ENCODE results near the gene PITPNC1.

The PITPNC1 gene

GRCh38 chr17:67520252-67520906 is 143.3 kb downstream of the PITPNC1 start:
- DNase-seq, result no peak

DNA sequence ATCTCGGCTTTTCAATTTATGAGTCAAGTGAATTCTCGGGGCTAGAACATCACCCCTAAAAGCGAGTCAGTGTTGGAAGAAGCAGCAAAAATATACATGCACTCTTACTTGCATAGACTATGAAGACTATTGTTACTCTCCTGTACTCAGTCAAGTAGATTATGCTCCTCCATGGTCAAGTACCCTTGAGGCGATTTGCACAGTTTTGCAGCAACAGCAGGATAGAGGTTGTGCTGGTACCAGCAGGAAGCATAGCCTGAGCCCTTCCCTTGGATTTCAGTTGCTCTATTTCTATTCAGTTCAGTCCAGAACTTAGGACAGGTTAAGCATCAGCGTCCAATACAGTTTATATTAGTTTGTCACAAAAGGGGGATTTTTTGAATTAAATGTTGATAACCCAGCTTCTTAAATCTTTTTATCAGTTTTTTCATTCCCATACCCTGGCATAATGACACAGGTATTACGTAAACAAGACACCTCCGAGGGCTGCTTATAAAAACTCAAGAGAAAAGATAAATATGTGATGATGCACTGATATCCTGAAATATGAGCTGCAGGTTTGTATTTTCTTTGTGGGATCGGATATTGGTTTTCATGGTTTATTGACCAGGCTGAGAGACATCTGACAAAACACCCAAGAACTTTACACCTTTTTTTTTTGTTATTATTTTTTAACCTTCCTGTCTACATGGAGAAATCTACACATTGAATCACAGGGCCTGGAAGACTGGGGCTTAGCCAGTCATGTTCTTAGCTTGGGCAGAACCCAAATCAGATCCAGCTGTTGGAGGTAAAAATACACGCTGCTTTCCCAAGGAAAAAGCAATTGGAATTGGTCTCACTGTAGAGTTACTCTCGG is 144.1 kb downstream of the PITPNC1 start:
- no peak for DNase-seq

GRCh38 chr17:67521775-67522069 is 144.6 kb downstream of the PITPNC1 start:
- no peak for DNase-seq

DNA sequence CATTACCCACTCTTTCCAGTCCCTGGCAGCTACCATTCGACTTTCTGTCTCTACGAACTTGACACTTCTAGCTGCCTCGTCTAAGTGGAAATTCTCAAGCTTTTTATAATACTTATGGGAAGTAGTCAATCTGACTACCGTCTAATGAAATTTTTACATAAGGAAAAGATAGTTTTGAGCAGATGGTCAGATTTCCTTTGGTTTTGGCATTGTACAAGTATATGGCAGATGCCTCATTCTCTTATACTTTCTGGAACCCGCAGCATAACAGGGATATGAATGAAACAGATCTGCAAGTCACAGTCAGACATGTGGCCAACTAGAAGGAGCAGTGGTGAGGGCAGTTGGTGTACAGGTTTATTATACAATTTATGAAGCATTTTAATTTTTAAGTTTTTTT is 146.0 kb downstream of the PITPNC1 start:
- no peak for DNase-seq

- DNase-seq, result no peak
These were observed 148.4 kb downstream of the PITPNC1 start for GRCh38 chr17:67525239-67526135.

- DNase-seq, result no peak
These were observed 149.6 kb downstream of the PITPNC1 start for GRCh38 chr17:67526700-67527099.

- no peak for DNase-seq
These were observed 151.8 kb downstream of the PITPNC1 start for GRCh38 chr17:67528751-67529436.

DNA sequence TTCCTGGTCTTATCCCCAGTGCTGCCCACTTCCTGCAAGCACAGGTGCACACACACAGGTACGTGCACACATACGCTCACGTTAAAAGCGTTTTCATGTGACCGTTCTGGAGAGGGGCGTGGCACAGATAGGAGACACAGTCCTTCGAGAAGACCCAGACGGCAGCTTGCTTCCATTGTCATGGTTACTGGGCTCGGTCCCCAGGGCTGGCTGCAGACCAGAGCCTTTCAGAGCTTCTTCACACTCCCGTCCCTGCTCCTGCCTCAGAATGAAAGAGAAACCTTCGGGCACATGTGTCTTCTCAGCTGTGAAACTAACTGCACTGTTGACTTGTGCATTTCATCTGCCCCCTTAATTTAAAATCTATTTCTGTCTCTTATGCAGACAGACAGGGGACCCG is 154.2 kb downstream of the PITPNC1 start:
- no peak for DNase-seq

- DNase-seq, result no peak
These were observed 155.3 kb downstream of the PITPNC1 start for GRCh38 chr17:67532326-67532871.

DNA sequence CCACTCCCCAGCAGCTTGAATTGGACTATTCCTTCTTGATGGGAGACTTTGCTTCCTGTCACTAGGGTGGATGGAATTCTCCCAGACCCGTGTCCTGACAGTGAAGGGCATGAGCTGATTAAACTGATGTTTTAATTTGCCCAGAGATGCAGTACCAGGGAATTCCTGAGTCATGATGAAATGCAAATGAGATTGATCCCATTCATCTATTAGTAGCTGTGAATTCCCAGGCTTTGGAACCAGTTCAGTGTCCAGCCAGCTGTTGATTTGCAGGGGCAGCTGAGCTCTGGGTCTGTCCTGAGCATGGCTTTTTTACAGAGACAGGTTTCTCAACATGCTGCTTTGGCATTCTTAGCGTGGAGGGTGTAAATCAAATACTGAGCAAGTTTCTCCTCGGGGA is 157.9 kb downstream of the PITPNC1 start:
- no peak for DNase-seq

DNA sequence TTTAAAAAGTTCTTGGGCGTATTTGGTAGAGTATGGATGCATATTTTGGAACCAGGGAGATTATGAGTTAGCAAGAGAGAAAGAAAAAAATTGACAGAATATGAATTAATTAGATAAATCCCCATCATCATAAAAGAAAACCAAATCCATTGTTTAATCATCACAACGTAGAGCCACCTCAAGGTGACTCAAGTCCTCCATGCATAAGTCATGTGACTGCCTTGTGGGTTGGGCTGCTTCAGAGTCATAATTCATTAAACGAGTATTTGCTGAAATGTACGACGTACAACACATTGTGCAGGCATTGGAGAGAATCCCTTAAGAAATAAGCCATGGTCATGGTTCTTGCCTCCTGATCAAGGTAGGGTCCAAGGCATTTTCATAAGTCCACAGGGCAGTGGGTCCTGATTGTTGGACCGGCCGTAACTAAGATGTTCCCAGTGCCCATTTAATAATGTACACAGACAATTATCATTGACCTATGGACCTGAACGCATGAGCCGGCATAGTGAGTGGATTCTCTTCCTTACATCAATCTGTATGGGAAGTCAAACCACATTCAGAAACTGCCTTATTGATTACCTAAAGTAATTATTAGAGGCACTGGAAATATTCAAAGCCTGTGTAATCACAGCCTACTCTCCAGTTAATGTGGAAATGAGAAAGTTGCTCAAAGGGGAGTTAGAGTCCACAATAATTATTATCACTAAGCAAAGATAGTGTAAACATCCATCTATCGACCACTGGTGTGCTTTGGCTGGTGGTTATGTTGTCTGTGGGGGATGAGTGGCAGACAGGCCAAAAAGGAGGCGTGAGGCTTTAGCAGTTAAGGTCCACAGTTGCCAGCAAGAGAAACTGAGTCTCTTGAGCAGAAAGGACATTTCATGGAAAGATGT is 165.4 kb downstream of the PITPNC1 start:
- DNase-seq, result no peak

DNA sequence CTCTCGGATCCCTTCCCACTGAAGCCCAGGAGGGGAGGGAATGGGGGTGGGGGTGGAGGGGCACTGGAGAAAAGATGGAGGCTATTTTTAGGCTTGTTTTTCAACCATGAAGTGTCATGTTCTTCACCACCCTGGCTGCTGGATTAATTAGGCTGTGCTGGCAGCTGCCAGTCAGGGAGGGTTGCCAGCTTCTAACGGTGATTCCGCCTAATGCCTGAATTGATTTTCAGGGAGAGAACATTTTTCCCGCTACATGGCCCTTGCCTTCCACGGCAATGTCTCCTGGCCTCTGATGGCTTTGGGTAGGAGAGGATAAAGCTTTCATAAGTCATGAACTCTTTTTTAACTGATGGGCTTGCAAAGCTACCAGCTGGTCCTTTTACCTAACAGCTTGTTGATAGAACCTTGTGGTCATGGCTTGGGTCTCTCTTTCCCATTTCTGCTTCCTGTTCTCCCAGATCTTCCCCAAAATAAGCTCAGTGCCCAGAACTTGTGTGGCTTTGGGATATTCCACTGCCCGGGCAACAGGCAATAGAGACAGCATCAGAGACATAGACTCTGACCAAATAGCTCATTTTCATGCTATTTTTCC is 167.4 kb downstream of the PITPNC1 start:
- DNase-seq, result peak; percentile 69

DNA sequence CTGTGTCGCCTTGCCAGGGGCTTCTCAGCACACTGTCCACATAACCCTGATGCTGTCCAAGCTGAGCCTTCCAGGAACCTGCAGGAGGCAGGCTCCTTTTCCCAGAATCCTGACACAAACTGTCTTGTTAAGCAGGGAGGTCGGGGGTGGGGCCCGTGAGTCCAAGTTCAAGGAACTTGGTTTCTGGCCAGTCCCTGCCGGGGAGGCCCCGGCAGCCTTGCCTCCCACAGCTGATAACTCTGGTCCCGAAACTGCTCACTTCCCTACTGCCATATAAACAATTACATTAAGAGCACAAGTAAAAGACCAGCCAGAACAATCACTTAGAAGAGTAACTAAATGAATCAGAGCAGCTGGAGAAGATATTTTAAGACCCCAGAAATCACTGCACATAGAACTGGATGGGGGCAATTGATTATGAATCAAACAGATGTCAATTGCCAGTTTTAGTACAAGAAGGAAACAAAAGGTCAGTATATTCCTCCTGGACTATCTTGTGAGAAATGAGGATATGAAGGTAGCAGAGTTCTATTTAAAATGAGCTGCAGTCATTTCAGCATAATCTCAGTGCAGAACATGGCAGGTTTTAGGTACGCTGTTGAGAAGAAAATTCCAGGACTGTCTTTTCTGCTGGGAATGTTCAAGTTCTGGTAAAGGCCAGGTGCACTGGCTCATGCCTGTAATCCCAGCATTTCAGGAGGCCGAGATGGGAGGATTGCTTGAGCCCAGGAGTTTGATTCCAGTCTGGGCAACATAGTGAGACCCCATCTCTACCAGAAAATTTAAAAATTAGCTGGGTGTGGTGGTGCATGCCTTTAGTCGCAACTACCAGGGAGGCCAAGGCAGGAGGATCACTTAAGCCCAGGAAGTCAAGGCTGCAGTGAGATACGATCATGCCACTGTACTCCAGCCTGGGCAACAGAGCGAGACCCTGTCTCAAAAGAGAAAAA is 169.8 kb downstream of the PITPNC1 start:
- no peak for DNase-seq

DNA sequence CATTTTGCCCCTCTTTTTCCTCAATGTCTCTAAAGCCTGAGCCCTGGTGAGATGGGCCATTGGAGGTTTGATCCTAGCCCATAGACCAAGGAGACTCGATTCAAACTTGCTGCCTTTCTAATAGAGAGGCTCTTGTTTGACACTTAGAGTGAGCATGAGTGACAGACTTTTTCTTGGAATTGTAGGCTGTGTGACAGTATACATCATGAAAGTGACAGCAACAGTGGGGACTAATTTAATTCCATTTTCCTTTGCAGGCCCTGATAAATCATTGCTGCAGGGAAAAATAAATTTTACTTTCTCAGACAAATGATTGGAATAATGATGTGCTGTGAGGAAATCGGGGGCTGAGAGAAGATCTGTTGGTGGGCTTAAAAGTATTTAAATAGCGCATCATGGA is 171.6 kb downstream of the PITPNC1 start:
- DNase-seq, result no peak

DNA sequence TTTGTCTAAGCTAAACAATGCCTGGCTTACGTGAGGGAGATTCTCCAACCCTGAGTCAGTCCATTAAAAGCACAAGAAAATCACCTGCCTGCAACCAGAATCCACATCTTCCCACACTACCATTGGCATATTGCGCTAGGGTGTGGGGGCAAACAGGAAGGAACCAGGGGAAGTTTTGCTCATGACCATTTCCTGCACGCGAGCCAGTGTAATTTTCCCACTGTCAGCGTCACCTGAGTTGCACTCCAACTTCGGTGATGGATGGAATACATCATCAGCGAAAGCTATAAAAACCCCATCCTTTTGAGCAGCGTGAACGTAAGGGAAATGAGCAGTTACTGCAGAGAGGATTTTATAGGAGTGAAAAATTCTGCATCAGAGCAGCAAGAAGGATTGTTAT is 172.7 kb downstream of the PITPNC1 start:
- DNase-seq, result no peak

DNA sequence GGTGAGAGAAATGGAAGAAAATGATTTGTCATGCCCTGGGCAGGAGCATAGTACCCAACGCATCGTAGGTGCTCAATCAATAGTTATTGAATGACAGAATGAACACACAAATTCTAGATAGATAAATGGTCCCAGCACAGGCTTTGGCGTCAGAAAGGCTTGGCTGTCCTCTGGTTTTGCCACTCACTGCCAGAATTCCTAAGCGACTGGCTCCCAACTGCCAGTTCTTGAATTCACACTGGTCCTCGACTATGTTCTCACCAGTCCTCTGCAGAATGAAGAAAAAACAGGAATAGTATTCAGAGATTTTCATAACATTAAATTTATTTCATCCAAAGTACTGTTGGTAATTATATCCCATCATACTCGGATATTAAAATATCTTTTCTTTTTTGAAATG is 177.6 kb downstream of the PITPNC1 start:
- no peak for DNase-seq

DNA sequence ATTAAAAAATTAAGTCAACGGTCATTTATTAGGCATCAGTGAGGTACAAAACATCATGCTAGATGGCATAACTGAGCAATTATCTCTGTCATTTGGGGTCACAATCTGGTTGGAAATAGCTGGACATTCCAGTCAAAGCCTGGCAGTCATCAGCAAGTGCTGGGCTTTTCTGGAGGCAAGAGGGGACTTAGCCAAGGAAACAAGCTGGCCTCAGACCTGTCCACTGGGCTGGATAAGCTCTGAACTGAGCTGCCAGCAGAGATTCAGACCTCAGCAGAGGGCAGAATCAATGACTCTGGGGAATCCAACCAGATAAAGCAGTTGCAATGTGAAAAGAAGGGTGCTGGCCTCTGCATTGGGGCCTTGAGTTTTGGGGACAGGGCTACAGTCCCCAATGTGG is 178.8 kb downstream of the PITPNC1 start:
- no peak for DNase-seq

- DNase-seq, result no peak
These were observed 180.2 kb downstream of the PITPNC1 start for GRCh38 chr17:67557052-67557845.

- DNase-seq, result no peak
These were observed 180.8 kb downstream of the PITPNC1 start for GRCh38 chr17:67557921-67558320.
